GM19438 (cell line): ENCODE results near the gene BRD1.

ENCODE experiments used
- ATAC-seq: cut with Tn5 transposase; IDR thresholded peaks from one replicate; pipeline ENCODE4 v1.9.1; 2021; ENCODE audit warnings: low read depth; ENCODE audit not compliant: unreplicated experiment

BRD1 gene

GRCh38 chr22:49803737-49804375 is 23.8 kb downstream of the BRD1 start:
- no peak for ATAC-seq

- no peak for ATAC-seq
Measured at GRCh38 chr22:49803134-49803533, 24.5 kb downstream of the BRD1 start.

- ATAC-seq, result no peak
Measured at GRCh38 chr22:49801391-49802060, 26.1 kb downstream of the BRD1 start.

DNA sequence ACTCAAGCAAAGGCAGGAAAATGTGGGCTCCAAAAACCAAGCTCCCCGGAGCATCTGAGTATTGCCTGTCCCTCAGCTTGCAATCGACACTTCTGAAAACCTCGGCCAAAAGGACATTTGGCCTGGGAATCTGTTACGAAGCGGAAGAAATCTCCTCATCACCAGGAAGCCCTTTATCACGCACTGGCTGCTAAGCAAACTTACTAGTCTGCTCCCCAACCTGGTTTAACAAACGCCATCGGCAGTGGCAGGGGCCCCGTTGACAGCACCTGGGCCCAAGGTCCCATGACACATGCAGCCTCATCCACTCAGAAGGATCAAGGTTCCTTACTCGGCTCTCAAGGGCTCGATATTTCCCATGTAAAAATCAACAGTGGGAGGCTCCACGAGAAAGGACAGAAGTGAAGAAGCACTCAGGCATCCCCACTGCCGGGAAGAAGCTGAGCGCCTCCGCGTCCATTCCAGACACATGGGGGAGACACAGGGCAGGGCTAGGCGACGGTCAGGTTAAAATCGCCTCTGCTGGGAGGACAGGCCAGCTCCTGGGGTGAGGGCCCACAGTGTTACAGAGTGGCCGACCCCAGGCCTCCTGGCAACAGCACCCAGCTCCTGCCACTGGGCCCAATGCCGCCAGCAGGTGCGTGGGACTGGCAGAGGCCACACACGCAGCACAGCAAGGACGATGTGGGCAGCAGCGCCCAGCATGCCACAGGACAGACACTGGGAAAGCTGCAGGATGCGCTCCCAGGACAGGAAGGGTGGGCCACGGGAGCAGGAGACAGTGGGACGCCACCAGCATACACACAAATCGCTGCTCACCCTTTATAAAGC is 27.1 kb downstream of the BRD1 start:
- no peak for ATAC-seq

GRCh38 chr22:49799431-49800075 is 28.1 kb downstream of the BRD1 start:
- no peak for ATAC-seq

DNA sequence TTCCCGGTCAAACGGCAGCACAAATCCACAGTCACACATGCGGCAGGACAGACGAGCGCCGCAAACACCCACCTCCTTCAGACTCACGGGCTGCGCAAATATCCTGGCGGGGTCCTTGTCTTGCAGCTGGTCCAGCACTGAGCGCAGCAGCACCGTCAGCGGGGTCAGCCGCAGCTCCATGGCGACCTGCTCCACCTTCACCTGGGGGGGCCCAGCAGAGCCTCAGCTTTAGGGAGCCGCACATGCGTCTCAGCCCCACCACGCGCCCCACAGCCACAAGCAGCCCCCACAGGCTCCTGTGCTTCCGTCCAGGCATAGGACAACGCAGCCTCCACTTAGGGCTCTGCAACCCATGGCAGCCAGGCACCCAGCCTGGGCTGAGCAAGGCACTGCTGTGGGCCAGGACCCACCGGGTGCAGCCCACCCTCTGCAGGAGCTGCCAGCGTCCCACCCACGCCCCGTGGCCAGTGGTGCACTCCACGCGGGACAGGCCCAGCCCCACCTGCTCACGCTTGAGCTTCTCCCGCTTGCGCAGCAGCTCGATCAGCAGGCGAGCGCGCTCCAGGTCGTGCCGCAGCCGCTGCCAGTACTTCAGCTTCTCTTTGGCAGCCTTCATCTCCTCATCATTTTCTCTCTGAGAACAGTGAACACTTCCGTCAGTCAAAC is 29.1 kb downstream of the BRD1 start:
- no peak for ATAC-seq

GRCh38 chr22:49797706-49798105 is 30.0 kb downstream of the BRD1 start:
- no peak for ATAC-seq

DNA sequence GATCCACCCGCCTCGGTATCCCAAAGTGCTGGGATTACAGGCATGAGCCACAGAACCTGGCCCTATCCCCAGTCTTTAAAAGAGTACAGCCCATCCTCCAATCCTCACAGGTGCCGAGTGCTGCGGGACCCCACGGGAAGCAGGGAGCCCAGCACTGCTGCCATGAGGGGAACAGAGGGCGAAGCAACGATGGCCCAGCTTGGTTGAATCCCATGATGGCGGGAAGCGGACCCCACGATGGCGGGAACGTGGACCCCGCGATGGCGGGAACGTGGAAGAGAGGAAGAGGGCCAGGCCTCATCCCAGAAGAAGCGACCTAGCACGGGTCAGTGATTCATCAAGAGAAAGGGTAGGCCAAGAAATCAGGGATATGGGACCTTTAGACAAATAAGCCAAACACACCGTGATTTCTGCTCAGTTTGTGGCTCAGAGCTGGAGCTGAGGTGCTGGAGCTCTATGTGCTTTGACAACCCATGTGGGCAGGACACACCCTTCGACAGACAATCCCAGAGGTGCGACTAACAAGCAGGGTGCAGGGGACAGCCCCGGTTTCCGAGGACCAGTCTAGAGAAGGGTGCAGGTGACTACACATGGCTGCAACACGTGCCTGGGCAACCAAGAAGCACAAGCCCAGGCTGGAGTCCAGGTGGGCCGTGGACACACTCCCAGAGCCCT is 30.9 kb downstream of the BRD1 start:
- no peak for ATAC-seq

- no peak for ATAC-seq
Measured at GRCh38 chr22:49795521-49795920, 32.2 kb downstream of the BRD1 start.

GRCh38 chr22:49793871-49794270 is 33.8 kb downstream of the BRD1 start:
- ATAC-seq, result no peak

DNA sequence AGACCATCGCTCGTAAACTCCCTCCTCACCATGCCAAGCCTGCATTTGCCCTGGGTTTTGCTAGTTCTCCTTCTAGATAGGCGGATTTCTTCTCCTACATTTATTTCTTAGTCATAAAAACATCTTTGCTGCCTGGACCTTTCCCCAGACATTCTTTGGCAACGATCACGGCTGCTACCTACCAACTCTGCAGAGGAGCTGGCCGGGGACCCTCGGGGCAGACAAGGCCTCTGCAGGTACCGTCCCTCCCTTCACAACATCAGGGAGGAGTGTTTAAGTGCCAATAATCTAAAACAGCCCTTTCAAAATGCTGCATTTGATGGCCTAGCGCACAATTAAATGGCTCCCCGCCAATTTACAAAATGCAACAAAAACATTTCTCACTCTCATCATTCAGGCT is 34.4 kb downstream of the BRD1 start:
- no peak for ATAC-seq

GRCh38 chr22:49792107-49792506 is 35.6 kb downstream of the BRD1 start:
- ATAC-seq, result no peak

DNA sequence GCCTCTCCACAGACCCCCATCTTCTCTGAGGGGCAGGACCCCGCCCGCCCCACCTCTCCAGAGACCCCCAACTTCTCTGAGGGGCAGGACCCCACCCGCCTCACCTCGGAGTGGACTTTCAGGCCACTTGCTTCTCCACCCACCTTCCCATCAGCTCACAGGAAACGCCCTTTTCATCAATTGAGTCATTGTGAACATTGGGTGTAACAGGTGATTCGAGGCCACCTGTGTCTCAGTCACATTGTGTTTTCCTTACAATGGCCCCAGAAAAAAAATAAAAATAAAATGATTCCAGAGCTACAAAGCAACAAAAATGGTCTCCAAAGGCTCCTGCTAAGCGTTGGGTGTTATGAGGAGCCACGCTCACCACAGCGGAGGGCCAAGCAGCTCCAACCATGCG is 36.0 kb downstream of the BRD1 start:
- ATAC-seq, result no peak

DNA sequence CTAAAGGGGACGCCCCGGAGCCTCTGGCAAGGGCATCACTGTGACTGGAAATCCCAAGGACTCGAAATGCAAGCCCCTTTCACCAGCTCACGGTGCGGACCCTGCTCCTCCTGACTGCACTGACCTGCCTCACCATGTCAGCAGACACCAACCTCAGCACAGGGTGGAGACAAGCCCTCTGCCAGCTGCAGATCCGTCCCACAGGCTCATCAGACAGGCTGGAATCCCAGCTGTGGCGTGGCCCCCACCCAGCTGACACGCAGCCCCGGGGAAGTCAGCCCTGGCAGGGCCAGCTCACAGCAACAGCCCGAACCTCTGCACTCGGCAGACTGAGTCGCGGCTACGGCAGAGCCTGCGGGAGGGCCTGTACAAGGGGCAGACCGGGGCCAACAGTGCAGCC is 36.8 kb downstream of the BRD1 start:
- no peak for ATAC-seq

DNA sequence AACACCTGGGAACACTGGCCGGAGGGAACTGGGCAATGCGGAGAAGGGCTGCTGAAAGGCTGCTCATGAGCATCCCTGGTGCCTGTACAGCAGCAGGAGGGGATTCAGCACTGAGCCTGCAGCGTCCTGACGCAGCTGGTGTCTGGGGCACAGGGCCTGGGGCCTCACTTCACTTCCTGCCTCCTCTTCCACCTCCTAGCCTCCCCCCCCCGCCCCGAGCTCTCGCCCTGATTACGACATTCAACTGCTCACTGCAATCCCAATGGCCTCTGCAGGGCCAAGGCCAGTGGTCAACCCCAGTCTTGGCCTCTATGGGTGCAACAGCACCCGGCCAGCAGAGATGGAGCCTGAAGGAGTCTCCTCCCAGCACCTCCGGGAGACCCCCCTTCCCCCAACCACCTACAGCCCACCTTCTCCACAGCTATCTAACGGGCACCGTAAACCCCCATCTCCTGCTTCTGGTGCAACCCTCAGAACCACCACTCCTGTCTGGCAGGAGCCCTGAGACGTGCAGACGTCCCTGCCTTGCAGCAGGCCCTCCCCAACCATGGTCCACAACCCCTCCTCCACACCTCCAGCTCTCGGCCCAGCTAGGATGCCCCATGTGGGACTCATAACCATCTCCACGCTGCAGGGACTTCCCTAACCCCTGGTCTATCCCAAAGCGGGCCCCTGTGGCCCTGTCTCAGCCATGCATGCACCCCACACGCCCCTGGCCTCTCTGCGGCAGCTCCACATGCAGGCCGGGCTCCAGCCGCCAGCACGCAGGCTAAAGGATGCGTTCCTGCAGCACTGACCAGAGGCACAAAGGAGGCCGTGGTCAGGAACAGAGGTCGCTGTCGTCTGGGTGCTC is 38.2 kb downstream of the BRD1 start:
- no peak for ATAC-seq

DNA sequence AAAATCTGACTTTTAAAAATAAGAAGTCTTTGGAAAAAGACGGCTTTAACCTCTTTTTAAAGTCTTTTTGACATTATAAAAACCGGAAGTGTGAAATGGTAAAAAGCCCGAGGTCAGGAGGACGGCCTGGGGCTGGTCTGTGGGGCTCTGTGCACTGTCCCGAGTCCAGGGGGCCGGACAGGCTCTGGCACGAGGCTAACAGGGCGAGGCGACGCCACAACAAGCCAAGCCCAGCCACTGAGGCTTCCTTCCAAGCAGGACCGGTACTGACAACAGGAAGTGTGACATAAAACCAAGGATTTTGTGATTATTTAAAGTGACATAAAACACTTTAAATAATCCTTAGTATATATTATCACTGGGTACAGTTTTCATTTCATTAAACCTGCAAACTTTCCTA is 39.2 kb downstream of the BRD1 start:
- no peak for ATAC-seq

DNA sequence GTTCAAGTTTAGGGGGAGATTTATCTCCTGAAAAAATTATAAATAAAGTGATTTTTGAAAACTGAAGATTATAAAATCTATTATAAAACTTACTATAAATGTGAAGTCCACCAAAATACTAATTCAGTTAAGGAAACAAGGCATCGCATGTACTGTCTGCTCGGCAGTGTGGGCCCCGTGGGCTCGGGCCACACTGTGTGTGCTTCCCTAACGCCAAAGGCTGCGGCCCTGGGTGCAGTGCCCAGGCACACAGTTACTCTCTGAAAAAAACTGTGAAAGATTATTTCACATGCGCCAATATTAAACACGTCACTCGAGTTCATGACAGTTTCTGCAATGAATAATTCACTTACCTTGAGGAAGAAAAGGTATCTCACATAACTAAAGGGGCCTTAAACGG is 39.8 kb downstream of the BRD1 start:
- no peak for ATAC-seq

DNA sequence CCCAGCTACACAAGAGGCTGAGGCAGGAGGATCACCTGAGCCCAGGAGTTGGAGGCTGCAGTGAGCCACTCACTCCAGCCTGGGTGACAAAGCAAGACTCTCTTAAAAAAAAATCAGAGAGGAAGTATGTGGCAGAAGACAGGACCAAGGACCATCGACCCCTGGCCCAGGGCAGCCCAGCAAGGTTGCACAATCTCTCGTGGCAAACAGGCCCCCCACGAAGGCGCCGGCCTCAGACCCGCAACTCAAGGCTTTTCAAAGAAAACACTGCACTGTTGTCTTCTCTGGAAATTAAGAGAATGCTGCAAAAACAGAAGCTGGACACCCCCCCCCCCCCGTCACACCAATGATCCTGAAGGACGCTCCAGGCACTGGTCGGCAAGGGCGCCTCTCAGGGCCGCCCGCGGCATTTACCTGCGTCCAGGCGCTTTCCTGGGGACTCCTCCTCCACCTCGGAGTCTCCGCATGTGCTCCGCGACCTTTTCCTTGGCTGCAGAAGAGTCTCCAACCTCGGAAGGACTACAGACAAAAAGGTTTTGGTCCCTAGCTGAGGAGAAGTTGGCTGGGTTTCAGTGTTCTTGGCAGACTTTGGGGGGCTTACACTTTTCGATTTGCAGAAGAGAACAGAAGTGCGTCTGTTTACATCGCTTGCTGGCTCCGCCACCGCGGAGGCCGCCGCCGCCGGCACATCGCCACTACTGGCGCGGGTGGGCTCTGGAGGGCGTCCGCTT is 40.5 kb downstream of the BRD1 start:
- ATAC-seq, result no peak
